ENCODE data around the gene SRGAP2B.
"Not testable (repeated sequence)": the region's sequence is repeated elsewhere in the genome, so short reads cannot be mapped to it uniquely, and the experiment has no call there.

SRGAP2B gene

GRCh38 chr1:144919106-144919505 is 176.0 kb downstream of the SRGAP2B start:
- not testable (repeated sequence) for H2AK5ac ChIP-seq (ENCODE audit: low read depth, low read length); DNase-seq (ENCODE audit: low spot score); H3K9ac ChIP-seq (ENCODE audit: low read depth, low read length, poor library complexity); H2BK15ac ChIP-seq (ENCODE audit: low read length); H3K36me3 ChIP-seq (replicated peaks in 1 of 2; ENCODE audit: control insufficient read depth in 2 of 2, insufficient read depth in 2 of 2, low read length in 2 of 2); H3K4me1 ChIP-seq (ENCODE audit: control insufficient read depth in 2 of 2, insufficient read depth in 1 of 2, low read depth in 1 of 2, low read length in 2 of 2); H3K14ac ChIP-seq (ENCODE audit: low read length); H3K18ac ChIP-seq (ENCODE audit: low read length); H3K9me3 ChIP-seq (replicated peaks in 1 of 2; ENCODE audit: control insufficient read depth in 2 of 2, insufficient read depth in 1 of 2, low read depth in 1 of 2, low read length in 2 of 2); H3K27me3 ChIP-seq (ENCODE audit: control insufficient read depth in 3 of 3, insufficient read depth in 3 of 3, low read depth in 1 of 3, low read length in 3 of 3); H3K4ac ChIP-seq (ENCODE audit: low read length); H2BK12ac ChIP-seq (ENCODE audit: low read length); H3K23ac ChIP-seq (ENCODE audit: low read depth, low read length, poor library complexity); H2AFZ ChIP-seq (ENCODE audit: low read length); H4K91ac ChIP-seq (ENCODE audit: low read depth, low read length, poor library complexity); H4K8ac ChIP-seq (ENCODE audit: low read depth, low read length); H3K4me3 ChIP-seq (ENCODE audit: low read length in 2 of 2); H2BK5ac ChIP-seq (ENCODE audit: low read length); H3K79me1 ChIP-seq (ENCODE audit: low read depth, low read length); H3K27ac ChIP-seq (replicated peaks; ENCODE audit: low read length); H3K4me2 ChIP-seq (ENCODE audit: insufficient read depth, low read length, poor library complexity, severe bottlenecking); H2BK120ac ChIP-seq (ENCODE audit: low read depth, low read length)

GRCh38 chr1:144918027-144918603 is 177.0 kb downstream of the SRGAP2B start:
- WGBS, 2 donors (ENCODE audit: extremely low coverage in 2 of 2, insufficient read length in 2 of 2, insufficient replicate concordance in 1 of 2), result no CpG with 5 or more reads among the region's 3 CpGs
- H3K9me3 ChIP-seq (replicated peaks in 1 of 2; ENCODE audit: control insufficient read depth in 2 of 2, insufficient read depth in 1 of 2, low read depth in 1 of 2, low read length in 2 of 2); H3K23ac ChIP-seq (ENCODE audit: low read depth, low read length, poor library complexity); H2AK5ac ChIP-seq (ENCODE audit: low read depth, low read length); H3K4ac ChIP-seq (ENCODE audit: low read length); H2BK5ac ChIP-seq (ENCODE audit: low read length); H3K18ac ChIP-seq (ENCODE audit: low read length); H3K79me1 ChIP-seq (ENCODE audit: low read depth, low read length); H3K4me2 ChIP-seq (ENCODE audit: insufficient read depth, low read length, poor library complexity, severe bottlenecking); H2AFZ ChIP-seq (ENCODE audit: low read length); H3K4me3 ChIP-seq (ENCODE audit: low read length in 2 of 2); H3K36me3 ChIP-seq (replicated peaks in 1 of 2; ENCODE audit: control insufficient read depth in 2 of 2, insufficient read depth in 2 of 2, low read length in 2 of 2); H4K91ac ChIP-seq (ENCODE audit: low read depth, low read length, poor library complexity); H2BK12ac ChIP-seq (ENCODE audit: low read length); H2BK15ac ChIP-seq (ENCODE audit: low read length); H2BK120ac ChIP-seq (ENCODE audit: low read depth, low read length); H3K27me3 ChIP-seq (ENCODE audit: control insufficient read depth in 3 of 3, insufficient read depth in 3 of 3, low read depth in 1 of 3, low read length in 3 of 3); H4K8ac ChIP-seq (ENCODE audit: low read depth, low read length); H3K9ac ChIP-seq (ENCODE audit: low read depth, low read length, poor library complexity); H3K4me1 ChIP-seq (ENCODE audit: control insufficient read depth in 2 of 2, insufficient read depth in 1 of 2, low read depth in 1 of 2, low read length in 2 of 2); H3K14ac ChIP-seq (ENCODE audit: low read length); DNase-seq (ENCODE audit: low spot score); H3K27ac ChIP-seq (replicated peaks; ENCODE audit: low read length): not testable (repeated sequence)

GRCh38 chr1:144917154-144918026 is 177.7 kb downstream of the SRGAP2B start:
- not testable (repeated sequence) for H3K79me1 ChIP-seq (ENCODE audit: low read depth, low read length); H3K9ac ChIP-seq (ENCODE audit: low read depth, low read length, poor library complexity); H3K27me3 ChIP-seq (ENCODE audit: control insufficient read depth in 3 of 3, insufficient read depth in 3 of 3, low read depth in 1 of 3, low read length in 3 of 3); H3K18ac ChIP-seq (ENCODE audit: low read length); DNase-seq (ENCODE audit: low spot score); H2BK12ac ChIP-seq (ENCODE audit: low read length); H2AFZ ChIP-seq (ENCODE audit: low read length); H3K27ac ChIP-seq (replicated peaks; ENCODE audit: low read length); H3K4me3 ChIP-seq (ENCODE audit: low read length in 2 of 2); H3K4ac ChIP-seq (ENCODE audit: low read length); H2AK5ac ChIP-seq (ENCODE audit: low read depth, low read length); H4K8ac ChIP-seq (ENCODE audit: low read depth, low read length); H3K4me2 ChIP-seq (ENCODE audit: insufficient read depth, low read length, poor library complexity, severe bottlenecking); H2BK15ac ChIP-seq (ENCODE audit: low read length); H3K23ac ChIP-seq (ENCODE audit: low read depth, low read length, poor library complexity); H4K91ac ChIP-seq (ENCODE audit: low read depth, low read length, poor library complexity); H2BK5ac ChIP-seq (ENCODE audit: low read length); H2BK120ac ChIP-seq (ENCODE audit: low read depth, low read length); H3K4me1 ChIP-seq (ENCODE audit: control insufficient read depth in 2 of 2, insufficient read depth in 1 of 2, low read depth in 1 of 2, low read length in 2 of 2); H3K36me3 ChIP-seq (replicated peaks in 1 of 2; ENCODE audit: control insufficient read depth in 2 of 2, insufficient read depth in 2 of 2, low read length in 2 of 2); H3K9me3 ChIP-seq (replicated peaks in 1 of 2; ENCODE audit: control insufficient read depth in 2 of 2, insufficient read depth in 1 of 2, low read depth in 1 of 2, low read length in 2 of 2); H3K14ac ChIP-seq (ENCODE audit: low read length)
- WGBS, 2 donors (ENCODE audit: extremely low coverage in 2 of 2, insufficient read length in 2 of 2, insufficient replicate concordance in 1 of 2), result no CpG with 5 or more reads among the region's 8 CpGs

GRCh38 chr1:144913977-144914734 is 181.0 kb downstream of the SRGAP2B start:
- not testable (repeated sequence) for H4K8ac ChIP-seq (ENCODE audit: low read depth, low read length); H3K18ac ChIP-seq (ENCODE audit: low read length); H3K23ac ChIP-seq (ENCODE audit: low read depth, low read length, poor library complexity); H3K4me3 ChIP-seq (ENCODE audit: low read length in 2 of 2); H3K9ac ChIP-seq (ENCODE audit: low read depth, low read length, poor library complexity); H2AK5ac ChIP-seq (ENCODE audit: low read depth, low read length); H3K14ac ChIP-seq (ENCODE audit: low read length); DNase-seq (ENCODE audit: low spot score); H3K79me1 ChIP-seq (ENCODE audit: low read depth, low read length); H2BK12ac ChIP-seq (ENCODE audit: low read length); H4K91ac ChIP-seq (ENCODE audit: low read depth, low read length, poor library complexity); H2BK5ac ChIP-seq (ENCODE audit: low read length); H3K4me2 ChIP-seq (ENCODE audit: insufficient read depth, low read length, poor library complexity, severe bottlenecking); H2AFZ ChIP-seq (ENCODE audit: low read length); H3K27me3 ChIP-seq (ENCODE audit: control insufficient read depth in 3 of 3, insufficient read depth in 3 of 3, low read depth in 1 of 3, low read length in 3 of 3); H3K27ac ChIP-seq (replicated peaks; ENCODE audit: low read length); H3K4ac ChIP-seq (ENCODE audit: low read length); H2BK120ac ChIP-seq (ENCODE audit: low read depth, low read length); H3K9me3 ChIP-seq (replicated peaks in 1 of 2; ENCODE audit: control insufficient read depth in 2 of 2, insufficient read depth in 1 of 2, low read depth in 1 of 2, low read length in 2 of 2); H3K36me3 ChIP-seq (replicated peaks in 1 of 2; ENCODE audit: control insufficient read depth in 2 of 2, insufficient read depth in 2 of 2, low read length in 2 of 2); H3K4me1 ChIP-seq (ENCODE audit: control insufficient read depth in 2 of 2, insufficient read depth in 1 of 2, low read depth in 1 of 2, low read length in 2 of 2); H2BK15ac ChIP-seq (ENCODE audit: low read length)
- WGBS, 2 donors (ENCODE audit: extremely low coverage in 2 of 2, insufficient read length in 2 of 2, insufficient replicate concordance in 1 of 2), result no CpG with 5 or more reads among the region's 12 CpGs

Measured in neuronal stem cell (in vitro differentiated cells).